Forelimb muscle (tissue), 1 donor: Measurements from ENCODE around the gene TM7SF3. TPM values are rescaled to one million over a fixed set of nuclear protein-coding genes. Genes with fewer than 3 reads are reported as not detected.
"Not testable (repeated sequence)": the region's sequence is repeated elsewhere in the genome, so short reads cannot be mapped to it uniquely, and the experiment has no call there.

Experiments
- DNase-seq: peaks from one replicate; pipeline ENCODE4 v3.0.0-alpha.2; 2013; ENCODE audit warnings: low read depth
- polyA plus RNA-seq: library from polyadenylated mRNA; unstranded; fragments of 120-200 nt; gene quantifications from one replicate; pipeline ENCODE4 v1.2.1, GENCODE V29; 2013; ENCODE audit not compliant: insufficient read length

TM7SF3 gene, protein sequence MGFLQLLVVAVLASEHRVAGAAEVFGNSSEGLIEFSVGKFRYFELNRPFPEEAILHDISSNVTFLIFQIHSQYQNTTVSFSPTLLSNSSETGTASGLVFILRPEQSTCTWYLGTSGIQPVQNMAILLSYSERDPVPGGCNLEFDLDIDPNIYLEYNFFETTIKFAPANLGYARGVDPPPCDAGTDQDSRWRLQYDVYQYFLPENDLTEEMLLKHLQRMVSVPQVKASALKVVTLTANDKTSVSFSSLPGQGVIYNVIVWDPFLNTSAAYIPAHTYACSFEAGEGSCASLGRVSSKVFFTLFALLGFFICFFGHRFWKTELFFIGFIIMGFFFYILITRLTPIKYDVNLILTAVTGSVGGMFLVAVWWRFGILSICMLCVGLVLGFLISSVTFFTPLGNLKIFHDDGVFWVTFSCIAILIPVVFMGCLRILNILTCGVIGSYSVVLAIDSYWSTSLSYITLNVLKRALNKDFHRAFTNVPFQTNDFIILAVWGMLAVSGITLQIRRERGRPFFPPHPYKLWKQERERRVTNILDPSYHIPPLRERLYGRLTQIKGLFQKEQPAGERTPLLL
- 26.8 TPM for polyA plus RNA-seq

DNA sequence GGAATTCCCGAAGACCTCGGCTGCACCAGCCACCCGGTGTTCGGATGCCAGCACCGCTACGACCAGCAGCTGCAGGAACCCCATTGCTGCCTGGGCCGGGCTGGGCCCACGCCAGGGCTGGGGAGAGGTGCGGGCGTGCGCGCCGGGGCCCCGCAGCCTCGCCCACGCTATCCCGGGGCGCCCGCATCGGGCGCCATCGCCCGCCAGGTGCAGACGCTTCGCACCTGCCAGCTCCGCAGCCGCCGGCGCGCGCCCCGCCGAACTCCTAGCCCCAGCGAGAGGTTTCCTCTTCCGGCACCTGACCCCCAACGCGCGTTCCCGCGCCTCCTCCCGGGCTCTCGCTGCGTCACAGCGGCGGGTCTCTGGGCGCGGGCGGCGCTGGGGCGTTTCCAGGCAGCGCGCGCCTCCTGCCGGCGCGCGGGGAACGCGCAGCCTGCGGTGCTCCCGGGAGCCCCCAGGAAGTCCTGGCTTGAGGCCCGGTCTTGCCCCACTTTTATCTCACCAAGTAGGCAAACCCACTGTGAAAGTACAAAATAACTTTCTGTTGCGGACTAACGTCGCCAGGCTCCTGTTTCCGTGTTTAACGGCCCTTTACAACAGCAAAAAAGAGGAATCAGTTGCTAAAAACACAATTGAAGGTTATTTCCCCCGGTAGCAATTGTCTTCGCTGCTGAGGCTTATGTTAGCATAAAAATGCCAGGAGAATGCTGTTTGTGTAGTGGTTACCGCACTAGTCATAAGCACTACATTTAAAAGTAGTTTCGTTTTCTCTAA lies at the start of gene TM7SF3:
Gene TM7SF3 (minus strand): TSS at position 300 of the 774 bp plus-strand sequence. CDS start 216 bp downstream, at position 84.
- DNase-seq: peak; percentile 71

DNA sequence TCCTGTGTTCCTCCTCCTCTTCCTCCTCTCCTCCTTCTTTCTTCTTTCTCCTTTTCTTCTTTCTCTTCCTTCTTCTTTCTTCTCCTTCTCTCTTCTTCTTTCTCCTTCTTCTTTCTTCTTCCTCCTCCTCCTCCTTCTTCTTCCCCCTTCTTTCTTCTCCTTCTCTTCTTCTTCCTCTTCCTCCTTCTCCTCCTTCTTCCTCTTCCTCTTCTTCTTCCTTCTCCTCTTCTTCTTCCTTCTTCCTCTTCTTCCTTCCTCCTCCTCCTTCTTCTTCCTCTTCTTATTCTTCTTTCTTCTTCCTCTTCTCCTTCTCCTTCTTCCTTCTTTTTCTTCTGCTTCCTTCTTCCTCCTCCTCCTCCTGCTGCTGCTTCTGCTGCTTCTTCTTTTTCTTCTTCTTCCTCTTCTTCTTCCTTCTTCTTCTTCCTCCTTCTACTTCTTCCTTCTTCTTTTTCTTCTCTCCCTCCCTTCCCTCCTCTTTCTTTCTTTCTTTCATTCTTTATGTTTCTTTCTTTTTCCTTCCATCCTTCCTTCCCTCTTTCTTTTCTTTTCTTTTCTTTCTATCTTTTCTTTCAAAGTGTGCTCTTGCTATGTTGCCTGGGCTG lies 49.2 kb upstream of the TM7SF3 start:
- DNase-seq: no peak

DNA sequence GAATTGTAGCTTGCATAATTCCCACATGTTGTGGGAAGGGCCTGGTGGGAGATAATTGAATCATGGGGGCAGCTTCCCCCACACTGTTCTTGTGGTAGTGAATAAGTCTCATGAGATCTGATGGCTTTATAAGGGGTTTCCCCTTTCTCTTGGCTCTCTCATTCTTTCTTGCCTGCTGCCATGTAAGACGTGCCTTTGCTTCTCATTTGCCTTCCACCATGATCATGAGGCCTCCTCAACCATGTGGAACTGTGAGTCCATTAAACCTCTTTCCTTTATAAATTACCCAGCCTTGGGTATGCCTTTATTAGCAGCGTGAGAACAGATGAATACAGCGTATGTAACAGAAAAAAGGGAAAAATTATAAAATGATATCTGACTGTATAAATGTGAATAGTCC lies 47.1 kb upstream of the TM7SF3 start:
- DNase-seq: no peak

DNA sequence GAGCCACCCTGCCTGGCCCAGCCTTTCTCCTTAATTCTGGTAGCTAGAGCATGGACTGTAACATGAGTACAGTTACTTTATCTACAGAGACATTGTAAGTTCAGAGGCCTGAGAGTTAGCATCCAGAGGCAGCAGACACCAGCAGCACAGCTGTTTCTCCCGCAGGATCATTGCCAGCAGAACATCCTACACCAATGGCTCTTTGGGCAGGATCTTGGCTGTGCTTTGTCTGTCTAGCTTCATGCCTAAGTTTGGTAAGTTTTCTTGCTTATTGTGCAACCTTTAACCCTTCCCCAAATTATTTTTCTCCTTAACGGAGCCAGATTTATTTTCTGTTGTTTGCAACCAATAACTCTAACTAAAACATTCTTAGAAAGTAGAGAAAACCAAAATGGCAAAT lies 46.6 kb upstream of the TM7SF3 start:
- DNase-seq: no peak

DNA sequence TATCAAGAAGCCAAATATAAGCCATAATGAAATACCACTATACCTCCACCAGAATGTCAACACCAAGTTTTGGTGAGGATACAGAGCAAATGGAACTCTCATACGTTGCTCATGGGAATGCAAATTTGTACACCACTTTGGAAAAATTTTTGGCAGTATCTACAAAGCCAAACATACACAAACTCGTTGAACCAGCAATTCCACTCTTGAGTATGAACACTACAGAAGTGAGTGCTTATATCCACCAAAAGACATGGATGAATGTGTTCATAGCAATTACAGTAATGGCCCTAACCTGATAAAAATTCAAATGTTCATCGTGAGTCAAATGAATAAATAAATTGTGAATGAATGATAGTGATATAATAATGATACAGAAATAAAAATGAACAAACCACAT lies 43.4 kb upstream of the TM7SF3 start:
- no peak for DNase-seq

DNA sequence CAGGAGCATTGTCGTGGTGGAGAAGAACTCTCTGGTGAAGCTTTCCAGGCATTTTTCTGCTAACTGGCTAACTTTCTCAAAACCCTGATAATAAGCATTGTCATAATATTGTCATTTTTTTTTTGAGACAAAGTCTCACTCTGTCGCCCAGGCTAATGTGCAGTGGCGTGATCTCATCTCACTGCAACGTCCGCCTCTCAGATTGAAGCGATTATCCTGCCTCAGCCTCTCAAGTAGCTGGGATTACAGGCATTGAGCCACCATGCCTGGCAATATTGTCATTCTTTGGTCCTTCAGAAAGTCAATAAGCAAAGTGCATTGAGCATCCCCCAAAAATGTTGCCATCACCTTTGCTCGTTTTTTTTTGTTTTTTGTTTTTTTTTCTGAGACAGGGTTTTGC lies 41.8 kb upstream of the TM7SF3 start:
- DNase-seq: no peak

DNA sequence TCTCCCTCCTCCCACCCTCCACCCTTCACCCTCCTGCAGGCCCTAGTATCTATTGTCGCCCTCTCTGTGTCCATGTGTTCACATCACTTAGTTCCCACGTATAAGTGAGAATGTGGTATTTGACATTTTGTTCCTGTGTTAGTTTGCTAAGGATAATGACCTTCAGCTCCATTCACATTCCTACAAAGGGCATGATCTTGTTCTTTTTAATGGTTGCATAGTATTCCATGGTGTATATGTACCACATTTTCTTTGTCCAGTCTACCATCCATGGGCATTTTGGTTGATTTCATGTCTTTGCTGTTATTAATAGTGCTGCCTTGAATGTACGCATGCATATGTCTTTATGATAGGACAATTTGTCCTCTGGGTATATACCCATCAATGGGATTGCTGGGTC lies 38.6 kb upstream of the TM7SF3 start:
- no peak for DNase-seq

DNA sequence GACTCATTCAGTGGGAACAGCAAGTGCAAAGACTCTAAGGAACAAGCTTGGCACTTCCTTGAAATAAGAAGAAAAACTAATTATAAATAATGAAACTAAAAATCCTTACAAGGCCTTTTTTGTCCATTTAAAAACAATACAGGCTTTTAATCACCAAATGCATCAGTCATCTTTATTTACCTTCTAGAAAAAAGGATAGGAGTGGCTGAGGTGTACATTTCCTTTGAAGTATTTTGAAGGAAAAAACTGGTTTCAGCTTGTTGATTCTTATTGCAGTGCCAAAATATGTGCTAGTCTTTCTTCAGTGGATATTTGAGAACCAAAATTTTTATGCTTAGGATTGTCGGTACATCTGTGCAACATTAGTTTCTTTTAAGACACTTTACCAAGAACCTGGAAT lies 38.0 kb upstream of the TM7SF3 start:
- DNase-seq: no peak

DNA sequence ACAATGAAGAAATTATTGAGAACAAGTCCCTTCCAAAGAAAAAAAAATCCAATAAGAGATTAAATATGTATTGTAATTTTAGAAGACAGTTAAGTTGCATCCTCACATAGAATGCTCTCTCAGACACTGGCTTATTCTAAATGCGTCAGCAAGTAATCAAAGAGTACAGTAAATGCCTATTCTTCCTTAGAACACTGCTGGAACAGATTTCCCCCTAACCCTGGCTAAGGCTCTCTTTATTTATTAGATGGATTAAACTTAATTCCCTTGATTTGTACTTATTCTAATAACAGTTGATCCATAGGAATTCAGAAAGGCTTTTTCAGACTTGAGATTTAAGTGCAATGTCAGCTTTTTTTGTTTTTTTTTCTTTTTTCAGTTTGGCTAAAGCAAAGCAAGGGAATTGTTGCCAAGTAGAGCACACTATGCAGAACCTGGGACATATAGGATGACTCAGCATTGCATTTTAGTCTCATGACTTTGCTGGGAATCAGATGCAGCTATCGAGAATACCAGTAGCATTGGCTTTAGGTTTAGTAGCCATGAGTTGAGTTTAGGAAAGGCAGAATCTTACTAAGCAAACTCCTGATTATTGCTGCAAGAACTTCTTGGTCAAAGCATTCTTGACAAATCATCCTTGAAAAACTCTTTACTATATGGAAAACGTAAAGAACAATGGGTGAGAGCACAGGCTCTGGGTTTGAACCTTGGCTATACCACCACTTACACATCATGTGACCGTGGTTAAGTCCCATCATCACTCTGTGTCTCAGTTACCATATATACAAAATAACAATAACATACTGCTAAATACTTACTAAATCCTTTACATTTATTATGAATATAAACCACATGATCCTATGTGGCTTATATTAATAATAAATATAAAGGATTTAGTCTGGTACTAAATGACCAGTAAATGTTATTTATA lies 34.9 kb upstream of the TM7SF3 start:
- no peak for DNase-seq

DNA sequence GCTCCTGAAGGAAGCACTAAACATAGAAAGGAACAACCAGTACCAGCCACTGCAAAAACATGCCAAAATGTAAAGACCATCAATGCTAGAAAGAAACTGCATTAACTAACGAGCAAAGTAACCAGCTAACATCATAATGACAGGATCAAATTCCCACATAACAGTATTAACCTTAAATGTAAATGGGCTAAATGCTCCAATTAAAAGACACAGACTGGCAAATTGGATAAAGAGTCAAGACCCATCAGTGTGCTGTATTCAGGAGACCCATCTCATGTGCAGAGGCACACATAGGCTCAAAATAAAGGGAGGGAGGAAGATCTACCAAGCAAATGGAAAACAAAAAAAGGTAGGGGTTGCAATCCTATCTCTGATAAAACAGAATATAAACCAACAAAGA lies 27.8 kb upstream of the TM7SF3 start:
- DNase-seq: not testable (repeated sequence)

DNA sequence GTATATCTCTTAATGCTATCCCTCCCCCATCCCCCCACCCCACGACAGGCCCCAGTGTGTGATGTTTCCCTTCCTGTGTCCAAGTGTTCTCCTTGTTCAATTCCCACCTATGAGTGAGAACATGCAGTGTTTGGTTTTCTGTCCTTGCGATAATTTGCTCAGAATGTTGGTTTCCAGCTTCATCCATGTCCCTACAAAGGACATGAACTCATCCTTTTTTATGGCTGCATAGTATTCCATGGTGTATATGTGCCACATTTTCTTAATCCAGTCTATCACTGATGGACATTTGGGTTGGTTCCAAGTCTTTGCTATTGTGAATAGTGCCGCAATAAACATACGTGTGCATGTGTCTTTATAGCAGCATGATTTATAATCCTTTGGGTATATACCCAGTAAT lies 26.5 kb upstream of the TM7SF3 start:
- not testable (repeated sequence) for DNase-seq

DNA sequence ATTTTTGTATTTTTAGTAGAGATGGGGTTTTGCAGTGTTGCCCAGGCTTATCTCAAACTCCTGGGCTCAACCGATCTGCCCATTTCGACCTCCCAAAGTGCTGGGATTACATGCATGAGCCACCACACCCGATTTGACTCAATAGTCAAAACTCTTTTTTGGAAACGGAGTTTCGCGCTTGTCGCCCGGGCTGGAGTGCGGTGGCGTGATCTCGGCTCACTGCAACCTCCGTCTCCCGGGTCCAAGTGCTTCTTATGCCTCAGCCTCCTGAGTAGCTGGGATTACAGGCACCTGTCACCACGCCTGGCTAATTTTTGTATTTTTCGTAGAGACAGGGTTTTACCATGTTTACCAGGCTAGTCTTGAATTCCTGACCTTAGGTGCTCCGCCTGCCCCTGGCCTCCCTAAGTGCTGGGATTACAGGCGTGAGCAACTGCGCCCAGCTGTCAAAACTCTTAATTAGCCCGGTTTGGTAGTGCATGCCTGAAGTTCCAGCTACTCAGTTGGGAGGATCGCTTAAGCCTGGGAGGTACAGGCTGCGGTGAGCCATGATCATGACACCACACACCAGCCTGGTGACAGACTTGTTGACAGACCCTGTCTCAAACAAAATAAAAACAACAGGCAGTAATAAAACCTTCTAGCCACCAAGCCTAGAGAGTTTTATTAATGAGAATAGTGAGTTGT lies 20.6 kb upstream of the TM7SF3 start:
- DNase-seq: no peak

DNA sequence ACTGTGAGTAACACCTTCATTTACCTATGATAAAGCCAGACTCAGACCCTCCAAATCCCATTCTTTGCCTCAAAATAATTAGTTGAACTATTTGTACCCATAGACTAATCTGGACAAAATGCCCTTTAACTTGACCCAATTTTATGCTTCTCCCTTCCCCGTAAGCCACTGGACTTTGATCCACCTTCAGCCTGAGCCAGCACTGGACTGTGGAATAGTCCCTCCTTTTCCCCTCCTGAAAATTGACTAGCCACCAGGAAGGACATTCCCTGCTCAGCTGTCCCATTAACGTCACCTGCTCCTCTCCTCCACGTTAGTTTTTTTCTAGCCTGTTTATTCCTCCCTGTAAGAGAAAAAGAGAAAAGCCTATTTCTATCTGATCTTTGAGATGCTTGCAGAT lies 18.5 kb upstream of the TM7SF3 start:
- DNase-seq: no peak

DNA sequence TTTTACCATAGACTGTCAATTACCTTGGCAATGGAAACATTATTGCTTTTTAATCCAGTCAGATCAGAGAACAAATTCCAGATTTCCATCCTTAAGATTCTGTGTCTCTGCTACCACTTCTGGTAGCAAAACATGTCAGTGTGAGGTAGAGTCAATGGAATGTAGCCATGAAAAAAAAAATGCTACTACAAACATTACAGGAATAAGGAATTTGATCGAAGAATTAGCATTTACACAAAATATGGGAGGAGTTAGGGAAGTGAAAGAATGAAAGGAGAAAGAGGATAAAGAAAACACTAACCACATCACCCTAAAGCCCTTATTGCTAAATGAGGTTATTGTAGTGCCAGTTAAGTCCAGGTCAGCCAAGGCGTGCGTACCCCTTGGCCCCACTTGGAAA lies 17.3 kb upstream of the TM7SF3 start:
- no peak for DNase-seq

DNA sequence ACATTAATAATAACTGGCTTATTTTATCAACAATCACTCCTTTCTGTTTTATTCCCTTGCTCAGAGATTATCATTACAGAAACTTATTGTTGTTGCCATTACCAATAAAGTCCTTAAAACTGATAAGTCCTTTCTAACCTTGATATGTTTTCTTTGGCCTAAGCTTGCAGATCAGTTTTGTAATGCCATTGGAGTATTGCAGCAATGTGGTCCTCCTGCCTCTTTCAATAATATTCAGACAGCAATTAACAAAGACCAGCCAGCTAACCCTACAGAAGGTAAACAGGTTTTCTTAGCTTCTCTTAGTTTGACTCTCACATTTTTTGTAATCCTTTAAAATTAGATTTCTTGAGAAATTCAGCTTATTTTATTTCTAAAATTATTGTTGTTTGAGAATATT lies 12.1 kb upstream of the TM7SF3 start:
- DNase-seq: no peak

DNA sequence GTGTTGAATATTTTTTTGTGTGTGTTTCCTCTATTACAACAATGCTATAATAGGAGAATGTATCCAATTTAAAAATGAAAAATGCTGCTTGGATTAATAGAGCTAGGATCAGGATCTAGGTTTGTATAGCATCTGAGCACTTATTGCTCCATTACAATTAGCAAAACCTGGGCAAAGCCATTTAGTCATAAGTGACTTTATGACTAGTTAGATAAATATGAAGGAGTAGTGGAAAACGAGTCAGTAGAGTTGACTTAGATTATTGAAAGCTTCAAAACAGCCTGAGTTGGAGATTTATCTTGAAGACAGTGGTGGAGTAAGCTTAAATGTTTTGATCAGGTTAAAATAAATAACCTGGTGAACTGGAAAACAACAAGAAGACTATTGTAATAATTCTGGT lies 10.9 kb upstream of the TM7SF3 start:
- no peak for DNase-seq

DNA sequence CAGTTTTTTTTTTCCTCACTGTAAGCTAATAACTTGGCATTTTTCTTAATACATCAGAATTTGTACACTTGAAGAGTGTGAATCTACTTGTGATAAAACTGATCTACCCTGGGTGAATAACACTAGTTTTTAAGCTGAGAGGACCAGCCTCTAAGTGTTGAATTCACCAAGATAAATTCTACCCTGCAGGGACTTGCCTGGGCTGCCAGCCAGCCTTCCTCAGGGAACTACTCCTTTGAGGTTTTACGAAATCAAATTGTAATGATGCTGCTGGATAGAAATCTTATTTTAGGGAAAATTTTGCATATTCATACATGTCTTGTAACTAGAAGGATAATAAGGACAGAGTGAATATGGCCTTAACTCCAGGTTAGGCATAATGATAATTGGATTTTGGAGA lies 10.1 kb upstream of the TM7SF3 start:
- DNase-seq: no peak

DNA sequence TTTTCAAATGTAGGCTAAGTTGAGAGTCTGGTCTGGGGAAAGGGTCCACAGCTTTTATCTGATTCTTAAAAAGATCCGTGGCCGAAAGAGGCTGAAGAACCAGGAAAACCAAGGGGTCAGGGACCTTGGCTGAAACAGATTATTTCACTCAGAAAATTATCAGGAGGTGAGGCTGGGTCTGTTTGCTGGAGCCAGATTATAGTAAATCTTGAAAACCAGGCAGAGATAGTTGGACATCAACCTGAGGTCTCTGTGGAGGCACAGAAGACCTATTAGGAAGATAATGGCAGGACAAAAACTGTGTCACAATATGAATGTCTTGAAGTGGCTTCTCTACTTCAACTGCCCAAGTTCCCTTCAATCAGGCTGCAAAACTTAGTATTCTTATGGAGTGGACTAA lies 6.6 kb upstream of the TM7SF3 start:
- no peak for DNase-seq

DNA sequence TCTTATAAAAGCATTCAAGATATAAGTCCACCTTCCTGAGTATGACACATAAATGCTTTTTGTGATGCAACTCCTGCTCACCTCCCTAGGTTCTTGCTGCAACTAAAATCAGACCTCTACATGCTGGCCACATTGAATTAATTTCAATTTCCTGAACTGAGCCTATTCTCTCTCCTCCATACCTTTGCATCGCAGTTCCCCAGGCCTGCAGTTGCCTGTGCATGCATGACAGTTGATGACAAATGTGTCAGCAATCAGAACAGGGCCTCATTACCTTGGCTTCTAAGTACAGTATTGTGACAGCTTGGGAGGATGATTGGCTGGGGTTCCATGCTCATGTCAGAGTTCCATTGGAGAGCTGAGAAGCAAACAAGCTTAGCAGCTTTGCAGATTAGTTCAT lies 3.9 kb upstream of the TM7SF3 start:
- DNase-seq: no peak

DNA sequence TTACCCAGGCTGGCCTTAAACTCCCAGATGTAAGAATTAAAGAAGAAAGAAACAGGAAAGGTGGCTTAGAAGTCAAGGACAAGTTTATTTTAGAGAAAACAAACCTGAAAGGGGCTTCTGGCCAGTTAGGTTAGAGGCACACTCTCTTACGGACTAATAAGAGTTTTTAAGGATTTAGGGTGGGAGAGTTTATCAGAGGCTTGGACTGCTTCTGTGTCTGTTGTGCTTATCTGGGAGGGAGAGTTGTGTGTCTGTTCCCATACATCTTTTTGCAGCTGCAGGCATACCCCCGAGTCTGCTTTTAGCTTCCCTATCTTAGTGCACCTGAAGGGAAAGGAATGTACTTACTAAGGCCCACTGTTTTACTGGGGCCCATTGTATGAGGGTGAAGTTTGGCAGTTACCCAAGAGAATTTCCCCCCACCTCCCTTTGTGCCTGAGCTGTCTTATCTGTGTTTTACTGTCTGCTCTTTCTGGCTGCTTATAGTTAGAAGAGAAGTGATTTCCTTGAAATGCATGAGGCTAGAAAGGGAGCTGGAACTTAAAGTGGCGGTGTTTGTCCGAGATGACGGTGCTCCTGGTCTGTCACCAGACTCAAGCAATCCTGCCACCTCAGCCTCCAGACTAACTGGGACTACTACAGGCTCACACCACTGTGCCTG lies 3.1 kb upstream of the TM7SF3 start:
- not testable (repeated sequence) for DNase-seq
